NCI-H2196 (cell line): Measurements from ENCODE around the gene NPHS2.

Source experiments
- DNase-seq: peaks from one replicate; lab custom pipeline; 2025; ENCODE audit not compliant: unreplicated experiment; lab: John Stamatoyannopoulos, UW

NPHS2 gene

GRCh38 chr1:179575497-179576314 lies at the start of gene NPHS2:
NPHS2 (minus strand) TSS chr1:179575948; CDS start chr1:179575864, 84 bp downstream.
- no peak for DNase-seq

- no peak for DNase-seq
These were observed 36.6 kb upstream of the NPHS2 start for GRCh38 chr1:179612361-179612760.

GRCh38 chr1:179601093-179601492 lies 25.3 kb upstream of the NPHS2 start:
- DNase-seq = no peak

GRCh38 chr1:179599623-179600249 lies 24.0 kb upstream of the NPHS2 start:
- DNase-seq = peak; percentile 6

GRCh38 chr1:179598631-179599030 lies 22.9 kb upstream of the NPHS2 start:
- no peak for DNase-seq

GRCh38 chr1:179591592-179592580 lies 16.1 kb upstream of the NPHS2 start, which contains the start of gene TDRD5:
TDRD5 (plus strand) TSS chr1:179591832; CDS start chr1:179592616, 784 bp downstream.
- no peak for DNase-seq

GRCh38 chr1:179591253-179591591 lies 15.5 kb upstream of the NPHS2 start:
- DNase-seq = no peak

GRCh38 chr1:179590671-179591070 lies 14.9 kb upstream of the NPHS2 start:
- DNase-seq = no peak

- DNase-seq = no peak
These were observed 13.8 kb upstream of the NPHS2 start for GRCh38 chr1:179589509-179589908.

GRCh38 chr1:179588425-179589024 lies 12.8 kb upstream of the NPHS2 start:
- no peak for DNase-seq

- no peak for DNase-seq
These were observed 11.6 kb upstream of the NPHS2 start for GRCh38 chr1:179587336-179587735.

GRCh38 chr1:179586107-179586823 lies 10.5 kb upstream of the NPHS2 start:
- peak; percentile 55 for DNase-seq

- DNase-seq = no peak
These were observed 8.1 kb upstream of the NPHS2 start for GRCh38 chr1:179583771-179584320.

GRCh38 chr1:179576509-179576908 lies 761 bp upstream of the NPHS2 start:
- no peak for DNase-seq

GRCh38 chr1:179558078-179558477 lies 17.7 kb downstream of the NPHS2 start:
- DNase-seq = no peak

GRCh38 chr1:179554427-179554826 lies 21.3 kb downstream of the NPHS2 start:
- no peak for DNase-seq

GRCh38 chr1:179550746-179551682 lies 24.7 kb downstream of the NPHS2 start:
- DNase-seq = no peak

GRCh38 chr1:179549368-179549700 lies 26.4 kb downstream of the NPHS2 start:
- DNase-seq = no peak
